Stimulated activated CD8-positive, alpha-beta memory T cell treated with anti-CD3 and anti-CD28 coated beads, Interleukin-15, amount 100 ng/mL, for 48 hours (primary cell): ENCODE results near the gene RAB7B.

Experiments
- DNase-seq, 2 donors: peaks; one replicate each; pipeline ENCODE4 v3.0.0-alpha.2; 2020; ENCODE audit warnings: low read depth in 2 of 2

RAB7B gene

DNA sequence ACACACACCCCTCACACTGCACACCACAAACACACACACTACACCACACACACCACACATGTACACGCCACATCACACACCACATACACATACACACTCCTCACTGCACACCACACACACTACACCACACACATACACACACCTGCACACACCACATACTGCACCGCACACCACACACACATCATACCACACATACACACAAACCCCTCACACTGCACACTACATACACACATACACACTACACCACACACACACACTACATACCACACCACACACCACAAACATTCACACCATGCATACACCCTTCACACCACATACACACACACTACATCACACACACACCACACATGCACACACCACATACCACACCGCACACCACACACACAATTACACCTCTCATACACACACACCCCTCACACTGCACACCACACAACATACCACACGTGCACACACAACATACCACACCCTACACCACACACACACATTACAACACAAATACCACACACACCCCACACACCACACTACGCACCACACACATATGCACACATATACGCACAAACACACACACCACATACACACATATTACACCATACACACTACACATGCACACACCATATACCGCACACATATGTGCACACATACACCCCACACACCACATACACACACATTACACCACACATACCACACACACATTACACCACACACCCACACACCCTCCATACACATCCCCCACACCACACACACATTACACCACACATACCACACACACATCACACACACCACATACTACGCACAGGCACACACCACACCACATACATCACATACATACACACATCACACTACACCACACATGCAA lies 29.6 kb downstream of the RAB7B start:
- no peak for DNase-seq

DNA sequence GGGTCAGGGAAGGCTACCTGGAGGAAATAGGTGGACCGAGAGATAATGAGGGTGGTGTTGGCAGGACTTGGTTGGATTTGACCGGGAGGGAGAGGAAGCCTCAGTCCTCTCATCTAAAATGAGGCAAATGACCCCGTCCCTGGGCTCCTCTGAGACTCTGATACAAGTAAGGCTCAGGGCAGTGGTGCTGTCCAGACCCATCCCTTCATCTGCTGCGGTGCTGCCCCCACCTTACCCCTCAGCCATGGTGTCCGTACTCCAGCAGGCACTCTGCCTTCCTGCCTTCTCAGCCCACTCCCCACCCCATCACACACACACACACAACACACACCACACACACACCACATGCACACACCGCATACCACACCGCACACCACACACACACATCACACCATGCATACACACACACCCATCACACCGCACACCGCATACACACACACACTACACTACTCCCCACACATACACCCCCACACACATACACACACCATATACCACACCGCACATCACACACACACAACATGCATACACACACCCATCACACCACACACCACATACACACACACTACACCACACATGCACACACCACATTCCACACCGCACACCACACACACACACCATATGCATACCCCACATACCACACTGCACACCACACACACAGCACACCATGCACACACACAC lies 30.6 kb downstream of the RAB7B start:
- DNase-seq, result no peak

DNA sequence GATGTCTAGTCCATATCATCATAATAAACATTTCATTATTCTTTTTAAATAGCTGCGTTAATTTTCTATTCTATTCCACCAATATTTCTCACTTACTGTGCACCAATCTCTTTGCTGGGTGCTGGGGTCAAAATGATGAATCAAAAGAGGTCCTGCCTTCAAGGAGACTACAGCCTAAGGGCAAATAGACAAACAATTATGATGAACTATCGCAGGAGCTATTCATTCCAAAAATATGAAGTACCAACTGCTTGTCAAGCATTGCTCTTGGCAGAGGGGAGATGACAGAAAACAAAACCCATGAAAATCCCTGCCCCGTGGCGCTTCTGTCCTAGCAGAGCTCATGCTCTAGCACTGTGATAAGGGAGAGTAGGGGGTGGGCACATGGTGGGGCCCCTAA lies 31.1 kb downstream of the RAB7B start:
- DNase-seq, result no peak

DNA sequence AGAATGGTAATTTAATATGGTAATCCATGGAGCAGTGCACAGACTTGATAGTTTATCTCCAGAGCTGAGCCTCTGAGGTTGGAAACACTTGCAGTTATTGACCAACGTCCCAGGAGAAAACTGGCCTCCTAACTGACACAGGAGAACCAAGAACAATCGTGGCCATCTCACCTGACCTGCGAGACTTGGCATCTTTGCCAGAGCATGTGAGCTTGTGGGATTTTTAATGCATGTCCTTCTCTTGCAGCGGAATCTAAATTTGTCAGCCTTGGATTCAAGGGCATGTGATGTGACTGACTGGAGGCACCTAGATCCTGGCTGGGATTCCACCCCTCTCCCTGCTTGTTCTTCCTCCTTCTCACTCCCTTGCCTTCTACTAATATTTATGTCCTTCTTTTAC lies 32.1 kb downstream of the RAB7B start:
- no peak for DNase-seq

DNA sequence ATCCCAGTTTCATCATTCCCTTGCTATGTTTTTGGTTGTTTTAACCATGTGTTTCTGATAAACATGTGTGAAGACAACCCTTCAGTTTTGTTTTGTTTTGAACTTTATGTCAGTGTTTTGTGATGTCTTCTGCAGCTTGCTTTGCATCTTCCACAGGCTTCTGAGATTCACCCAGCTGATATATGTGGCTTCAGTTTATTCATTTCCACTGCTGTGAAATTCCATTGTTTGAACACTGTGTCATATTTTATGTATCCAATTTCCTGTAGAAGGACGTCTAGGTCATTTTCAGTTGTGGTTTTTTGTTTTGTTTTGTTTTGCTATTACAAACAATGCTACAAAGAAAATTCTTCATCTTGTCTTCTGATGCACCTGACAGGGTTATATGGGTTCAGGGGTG lies 32.7 kb downstream of the RAB7B start:
- DNase-seq, result no peak

DNA sequence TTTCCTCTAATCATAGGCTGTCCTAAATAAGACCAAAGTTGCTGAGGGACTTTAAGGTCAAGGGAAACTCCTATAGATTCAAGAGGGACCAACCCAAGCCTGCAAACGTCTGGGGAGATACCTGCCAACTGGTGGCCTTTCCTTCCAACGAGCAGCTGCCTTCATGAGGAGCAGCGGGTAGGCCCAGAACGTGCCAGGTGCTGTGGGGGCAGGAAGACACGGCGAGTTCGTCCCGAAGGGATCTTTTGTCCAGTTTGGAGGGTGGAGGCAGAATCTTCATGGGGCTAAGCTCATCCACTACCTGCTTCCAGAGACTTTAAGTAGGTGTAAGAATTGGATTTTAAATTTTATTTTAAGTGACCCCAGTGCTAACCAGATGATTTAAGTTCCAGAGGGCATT lies 34.0 kb downstream of the RAB7B start:
- DNase-seq, result no peak

DNA sequence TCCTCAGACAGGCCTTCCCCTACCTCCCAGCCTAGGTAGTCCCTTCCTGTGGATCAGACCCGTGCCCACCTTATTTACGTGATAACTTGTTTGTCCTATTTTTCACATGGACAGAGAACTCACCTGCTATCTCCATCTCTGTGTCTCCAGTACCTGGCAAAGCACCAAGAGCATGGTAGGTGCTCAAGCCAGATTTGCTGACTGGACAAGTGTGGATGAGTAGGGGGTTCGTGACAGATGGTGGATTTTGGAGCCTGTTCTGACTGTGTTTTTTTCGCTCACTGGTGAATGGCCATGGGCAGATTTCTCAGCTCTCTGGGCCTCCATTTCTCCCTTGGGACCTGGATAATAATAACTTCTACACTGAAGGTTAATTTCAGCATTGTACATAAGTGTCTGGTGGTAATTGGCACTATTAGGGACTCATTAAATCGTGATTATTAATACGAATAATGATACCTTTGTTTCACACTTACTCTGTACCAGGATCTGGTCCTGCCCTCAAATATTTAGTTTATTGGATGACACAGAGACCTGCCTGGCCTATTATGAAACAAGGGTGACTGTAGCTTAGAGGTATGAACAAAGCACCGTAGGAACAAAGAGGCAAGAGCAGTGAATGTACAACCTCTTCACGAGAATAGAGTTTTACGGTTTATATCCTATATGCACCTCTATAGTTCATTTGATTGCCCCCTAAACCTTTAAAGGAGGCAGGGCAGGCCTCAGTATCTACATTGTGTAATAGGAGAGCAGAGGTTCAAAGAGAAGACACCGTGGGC lies 35.5 kb downstream of the RAB7B start:
- no peak for DNase-seq

DNA sequence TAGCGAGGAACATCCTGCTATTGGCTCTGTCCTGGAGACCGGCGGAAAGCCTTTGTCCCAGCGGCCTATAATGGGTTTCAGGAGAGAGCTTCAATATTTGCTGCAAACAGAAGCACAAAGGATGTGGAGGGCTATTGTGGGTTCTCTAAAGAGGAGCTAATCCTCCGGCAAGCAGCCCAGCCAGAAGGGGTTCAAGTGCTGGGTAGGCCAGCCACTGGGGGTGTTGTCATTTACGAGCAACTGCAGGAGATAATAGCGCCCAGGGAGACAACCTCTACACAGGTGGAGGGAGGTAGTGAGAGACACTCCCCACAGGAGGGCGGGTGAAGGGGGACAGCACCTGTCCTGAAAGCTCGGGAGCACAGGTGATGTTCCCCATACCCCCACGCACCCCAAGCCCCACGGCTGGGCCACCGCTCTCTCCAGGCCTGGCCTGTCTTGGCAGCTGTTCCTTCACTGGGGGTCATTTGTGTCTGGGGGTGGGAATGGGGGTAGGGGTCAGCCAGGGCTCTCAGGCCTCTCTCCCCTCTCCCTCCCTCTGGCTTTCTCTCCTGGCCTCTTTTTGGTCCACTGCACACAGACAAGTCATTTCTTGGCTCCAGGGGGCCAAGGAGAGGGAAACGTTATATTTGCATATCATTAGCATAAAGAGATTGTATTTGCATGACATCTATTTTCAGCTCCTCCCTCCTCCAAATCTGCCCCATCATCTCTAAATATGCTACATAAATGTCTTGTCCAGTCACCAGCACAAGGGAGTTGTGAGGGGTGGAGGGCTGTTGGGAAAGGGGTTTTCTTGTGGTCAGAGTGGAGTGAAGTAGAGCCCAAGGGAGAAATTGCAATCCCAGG lies 37.9 kb downstream of the RAB7B start:
- DNase-seq, result no peak

DNA sequence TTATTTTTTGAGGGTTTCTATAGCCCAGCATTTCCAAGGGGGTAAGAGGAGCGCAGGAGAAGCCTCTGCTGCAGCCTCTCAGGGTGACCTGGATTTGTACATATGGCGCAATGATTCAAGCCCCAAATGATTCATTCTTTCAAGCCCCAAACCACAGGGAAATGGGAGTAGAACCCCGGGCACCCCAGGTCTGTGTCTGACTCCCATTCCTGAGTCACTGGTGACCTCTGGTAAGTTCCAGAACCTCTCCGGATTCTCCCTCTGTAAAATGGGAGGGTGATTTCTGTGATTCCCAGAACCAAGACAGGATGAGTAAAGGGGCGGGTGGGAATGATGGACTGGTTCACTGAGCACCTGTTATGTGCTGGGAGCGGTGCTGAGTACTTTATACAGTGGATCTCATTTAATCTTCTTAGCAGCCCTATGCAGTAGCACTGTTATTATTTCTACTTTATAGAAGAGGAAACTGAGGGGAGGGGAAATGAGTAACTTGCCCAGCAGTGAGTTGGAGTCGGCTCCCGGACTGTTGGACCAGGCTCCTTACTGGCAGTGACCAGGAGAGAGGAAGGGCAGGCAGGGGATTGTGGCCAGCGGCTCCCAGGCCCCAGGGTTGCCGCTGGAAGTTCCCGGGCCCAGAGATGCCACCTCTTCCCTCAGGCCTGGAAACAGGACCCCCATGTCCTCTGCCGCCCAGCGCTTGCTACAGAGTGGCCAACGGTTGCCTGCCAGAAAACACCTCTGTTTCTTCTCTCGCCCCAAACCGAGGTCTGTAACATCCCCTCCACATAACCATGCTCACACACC lies 39.6 kb downstream of the RAB7B start:
- no peak for DNase-seq

DNA sequence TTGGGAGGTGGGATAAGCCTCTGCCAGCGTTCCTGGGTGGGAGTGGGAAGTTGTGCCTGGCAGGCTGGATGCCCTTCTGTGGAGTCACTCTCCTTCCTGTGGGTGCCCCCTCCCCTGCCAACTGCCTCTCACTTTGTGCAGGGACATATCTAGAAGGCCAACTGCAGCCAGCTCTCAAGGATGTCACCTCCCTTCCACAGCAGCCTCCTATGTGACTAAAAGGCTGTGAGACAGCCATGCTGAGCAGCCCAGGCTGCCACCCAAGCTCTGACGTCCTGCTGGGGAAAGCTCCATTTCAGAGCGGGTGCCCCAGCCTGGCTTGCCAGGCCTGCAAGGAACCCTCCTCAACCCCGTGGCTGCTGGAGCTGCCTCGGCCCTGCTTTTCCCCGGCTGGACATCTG lies 40.4 kb downstream of the RAB7B start:
- DNase-seq, result no peak

DNA sequence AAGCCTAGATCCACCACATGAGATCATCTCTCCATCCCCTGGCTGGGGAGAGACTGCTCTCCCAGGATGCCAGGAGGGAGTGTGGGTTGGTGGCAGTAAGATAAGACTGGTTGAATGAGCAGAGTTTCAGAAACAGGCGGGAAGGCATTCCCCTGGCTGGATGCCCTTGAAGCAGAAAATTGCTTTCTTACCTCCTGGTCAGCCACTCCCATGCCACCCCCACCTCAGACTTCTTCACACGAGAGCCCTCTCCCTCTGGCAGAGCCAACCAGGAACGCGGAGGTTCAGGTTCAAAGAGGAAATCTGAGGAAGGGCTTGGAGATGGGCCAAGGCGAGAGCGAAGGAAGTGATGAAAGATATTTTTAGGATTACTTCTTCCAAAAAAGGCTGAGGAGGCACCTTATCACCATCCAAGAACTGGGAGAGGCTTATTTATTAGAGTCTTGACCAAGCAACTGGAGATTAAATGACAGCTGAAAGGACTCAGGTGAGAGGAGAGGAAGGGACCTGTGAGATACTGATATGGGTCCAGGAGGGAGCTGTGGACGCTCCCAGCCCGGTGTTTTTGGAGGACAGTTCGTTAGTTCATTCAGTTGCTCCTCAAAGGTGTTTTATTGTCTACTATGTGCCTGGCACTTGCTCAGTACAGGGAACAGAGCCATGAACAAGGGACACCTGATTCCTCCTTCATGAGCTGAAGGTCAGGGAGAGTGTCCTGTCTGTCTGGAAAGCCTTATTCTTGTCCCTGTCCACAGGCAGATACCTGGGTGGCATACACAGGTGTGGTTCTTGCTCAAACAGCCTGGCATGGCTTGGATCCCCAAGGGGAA lies 41.0 kb downstream of the RAB7B start:
- DNase-seq, result no peak

DNA sequence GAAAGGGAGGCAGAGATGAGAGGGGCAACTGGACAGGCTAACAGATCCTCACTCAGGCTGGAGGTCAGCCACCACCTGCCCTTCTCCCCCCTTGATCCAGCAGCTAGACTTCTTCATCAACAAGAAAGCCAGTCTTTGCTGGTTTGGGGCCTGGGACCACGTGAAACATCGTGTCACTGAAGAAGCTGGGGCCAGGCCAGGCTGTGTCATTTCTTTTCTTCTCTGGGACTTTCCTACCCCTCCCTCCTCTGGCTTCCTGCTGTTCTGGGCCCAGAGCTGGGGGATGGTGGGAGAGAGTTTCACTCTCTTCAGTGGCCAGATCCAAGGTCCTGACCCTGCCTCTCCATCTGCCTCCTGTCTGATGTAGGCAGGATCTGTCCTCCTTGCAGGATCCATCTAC lies 41.8 kb downstream of the RAB7B start:
- no peak for DNase-seq

DNA sequence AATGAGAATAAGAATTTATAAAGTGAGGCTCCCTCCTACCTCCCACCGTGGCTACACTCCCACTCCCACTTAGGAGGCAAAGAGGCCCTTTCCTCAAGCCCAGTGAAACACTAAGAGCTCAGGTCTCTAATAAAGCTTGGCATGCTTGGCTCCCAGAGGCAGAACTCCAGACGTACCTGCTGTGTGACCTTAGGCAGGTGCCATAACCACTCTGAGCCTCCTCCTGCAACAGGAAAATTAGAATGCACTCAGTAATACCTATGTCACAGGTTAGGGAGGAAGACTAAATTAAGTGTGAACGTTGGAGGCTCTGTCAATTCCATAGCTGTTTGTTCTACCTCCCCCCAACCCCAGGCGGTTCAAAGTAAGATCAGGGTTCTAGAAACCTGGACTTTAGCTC lies 43.4 kb downstream of the RAB7B start:
- DNase-seq, result no peak

DNA sequence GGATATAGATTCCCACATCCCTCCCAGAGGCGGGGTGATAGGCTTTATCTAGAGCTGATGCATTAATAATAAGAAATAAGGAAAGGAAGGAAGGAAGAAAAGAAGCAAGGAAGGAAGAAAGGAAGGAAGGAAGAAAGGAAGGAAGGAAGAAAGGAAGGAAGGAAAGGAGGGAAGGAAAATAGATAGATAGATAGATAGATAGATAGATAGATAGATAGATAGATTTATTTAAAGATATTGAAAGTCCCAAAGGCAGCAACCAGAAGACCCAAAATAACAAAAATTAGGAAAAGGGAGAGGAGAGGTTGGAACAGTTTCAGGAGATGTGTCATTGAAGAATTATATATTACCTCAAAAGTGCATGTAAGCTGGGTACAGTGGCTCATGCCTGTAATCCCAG lies 47.7 kb downstream of the RAB7B start:
- DNase-seq, result no peak

DNA sequence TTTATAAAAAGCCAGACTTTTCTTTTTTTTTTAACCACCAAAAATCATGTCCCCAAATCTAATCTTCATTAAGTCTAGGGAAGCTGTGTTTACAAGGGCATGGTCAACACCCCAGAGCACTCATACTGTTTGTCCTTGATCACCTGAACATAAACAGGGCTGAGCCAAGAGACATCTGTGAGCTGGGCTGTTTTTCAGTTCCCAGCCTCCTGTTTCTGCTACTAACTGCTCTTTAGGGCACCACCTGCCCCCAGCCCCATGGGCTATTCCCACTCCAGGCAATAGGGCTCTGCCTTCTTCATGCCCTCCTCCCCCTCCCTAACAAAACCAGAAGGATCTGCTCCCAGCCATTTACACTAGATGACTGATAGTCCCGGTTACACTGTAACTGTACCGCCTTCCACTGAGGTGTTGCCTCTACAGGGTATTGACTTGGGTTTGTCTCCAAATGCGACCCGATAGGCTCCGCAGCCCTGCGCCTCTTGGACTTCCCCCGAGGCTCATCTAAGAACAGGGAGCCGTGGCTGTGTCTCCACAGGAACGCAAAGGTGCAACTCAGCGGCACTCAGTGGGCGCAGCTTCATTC lies 48.3 kb downstream of the RAB7B start:
- no peak for DNase-seq

DNA sequence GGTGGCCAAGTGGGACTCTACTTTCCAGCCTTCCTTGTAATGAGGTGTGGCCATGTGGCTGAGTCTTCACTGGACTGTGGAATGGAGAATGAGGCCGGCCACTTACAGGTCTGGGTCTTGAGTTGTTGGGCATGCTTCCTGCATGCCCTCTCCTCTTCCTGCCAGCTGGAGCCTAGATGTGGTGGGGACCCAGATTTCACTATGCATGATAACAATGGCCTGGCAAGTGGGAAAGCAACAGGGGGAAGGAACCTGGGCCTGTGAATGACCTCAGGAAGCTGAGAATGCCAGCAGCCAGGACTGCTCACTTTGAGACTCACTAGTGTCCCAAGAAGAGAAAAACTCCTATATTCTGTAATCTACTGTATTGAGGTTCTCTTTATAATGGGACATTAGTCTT lies 51.4 kb downstream of the RAB7B start:
- DNase-seq, result no peak

DNA sequence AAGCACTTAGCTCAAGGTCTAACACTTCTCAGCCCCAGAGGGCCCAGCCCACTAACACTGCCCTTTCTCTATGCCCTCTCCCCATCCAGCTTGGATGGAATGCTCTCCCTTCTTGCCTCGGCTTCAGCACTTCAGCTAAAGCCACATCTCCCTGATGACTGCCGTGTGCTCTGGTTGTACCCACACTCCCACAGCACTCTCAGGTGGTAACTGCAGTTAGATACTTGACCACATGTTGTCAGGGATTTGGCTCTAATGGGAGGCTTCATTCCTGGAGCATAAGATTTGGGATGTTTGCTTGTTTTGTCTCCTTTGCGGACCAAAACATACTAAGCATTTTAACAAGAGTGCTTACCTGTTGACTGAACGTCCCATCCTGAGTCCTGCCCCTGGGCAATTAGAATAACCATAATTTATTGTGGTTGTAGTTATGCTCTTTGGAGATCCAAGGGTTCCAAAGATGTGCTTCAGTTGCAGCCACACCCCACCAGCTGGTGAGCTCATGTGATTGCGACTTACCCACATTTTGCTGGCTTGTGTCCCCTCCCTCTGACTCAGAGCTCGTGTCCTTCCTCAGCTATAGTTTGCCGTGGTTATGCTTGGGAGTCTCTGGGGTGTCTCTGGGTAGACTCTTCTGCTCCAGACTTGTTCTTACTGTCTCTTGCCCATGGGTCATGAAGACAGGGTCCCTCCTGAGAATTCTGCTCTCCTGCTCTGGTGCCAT lies 52.2 kb downstream of the RAB7B start:
- no peak for DNase-seq

DNA sequence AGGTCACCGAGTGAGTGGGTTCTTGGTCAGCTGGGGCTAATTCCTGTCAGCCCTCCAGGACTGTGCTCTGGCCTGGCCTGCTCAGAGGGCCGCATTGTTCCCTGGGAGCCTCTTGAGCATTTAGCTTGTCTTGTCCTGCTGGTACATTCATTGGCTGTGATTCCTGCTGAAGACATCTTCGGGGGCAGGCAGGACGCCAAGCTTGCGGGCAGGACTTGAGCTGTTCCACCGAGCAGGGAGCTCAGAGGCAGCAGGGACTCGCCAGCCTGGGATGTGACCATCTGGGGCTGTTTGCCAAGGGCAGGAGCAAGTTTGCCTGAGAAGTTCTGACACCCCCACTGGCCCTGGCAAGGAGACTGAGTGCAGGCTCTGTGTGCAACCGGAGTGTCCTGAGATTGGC lies 52.9 kb downstream of the RAB7B start:
- DNase-seq, result no peak

DNA sequence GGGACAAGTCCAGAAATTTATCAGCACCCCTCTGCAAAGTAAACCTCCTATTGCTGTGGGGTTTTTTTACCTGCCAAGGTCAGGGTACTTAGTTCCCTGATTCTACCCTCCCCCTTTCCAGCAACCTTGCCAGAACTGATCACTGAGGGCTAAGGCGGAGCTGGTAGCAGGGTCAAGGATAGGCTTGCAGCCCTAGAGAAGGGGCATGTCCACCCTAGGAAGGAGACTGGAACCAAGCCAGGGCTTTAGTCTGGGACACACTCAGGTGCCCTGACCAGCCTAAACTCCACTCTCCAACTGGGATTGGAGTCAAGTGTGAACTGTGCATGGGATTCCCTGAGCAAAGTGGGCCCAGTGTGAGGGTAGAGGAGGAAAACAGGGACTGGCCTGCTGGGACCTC lies 53.4 kb downstream of the RAB7B start:
- DNase-seq, result no peak
